CD4-positive, alpha-beta T cell treated with Interleukin-21 for 1 hour (primary cell): Measurements from ENCODE around the gene FBXO41.
A peak's percentile ranks its signal among the peaks of the same experiment; 100 is the strongest.

Experiments
- DNase-seq: peaks from one replicate; pipeline ENCODE4 v3.0.0-alpha.2; 2020

FBXO41 gene

DNA sequence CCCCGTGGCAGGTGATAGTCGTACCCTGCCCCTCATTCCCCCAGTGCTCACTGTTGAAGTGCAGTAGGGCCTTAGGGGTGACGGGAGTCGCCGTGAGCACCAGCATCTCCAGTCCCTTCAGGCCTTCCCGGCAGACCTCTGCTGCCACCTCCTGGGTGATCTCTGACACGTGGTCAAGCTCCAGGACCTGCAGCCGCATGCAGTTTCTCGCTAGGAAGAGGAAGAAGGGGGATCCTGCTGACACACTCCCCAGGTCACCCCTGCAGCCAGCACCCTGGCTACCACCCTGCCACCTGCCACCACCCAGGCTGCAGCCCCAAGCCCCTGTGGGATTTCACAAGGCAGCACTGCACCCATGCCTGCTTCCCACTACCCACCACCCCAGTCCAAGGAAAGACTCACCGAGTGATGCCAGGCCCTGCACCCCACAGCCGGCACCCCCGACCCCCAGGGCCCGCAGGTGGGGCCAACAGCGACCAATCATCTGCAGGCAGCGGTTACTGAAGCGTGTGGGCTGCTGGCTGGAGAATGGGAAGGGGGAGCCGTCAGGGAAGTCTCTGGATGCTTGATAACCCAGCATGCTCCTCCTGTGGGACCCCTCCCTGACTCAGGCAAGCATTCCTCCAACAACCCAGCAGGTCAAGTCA, 23.8 kb downstream of the FBXO41 start:
- DNase-seq: no peak

DNA sequence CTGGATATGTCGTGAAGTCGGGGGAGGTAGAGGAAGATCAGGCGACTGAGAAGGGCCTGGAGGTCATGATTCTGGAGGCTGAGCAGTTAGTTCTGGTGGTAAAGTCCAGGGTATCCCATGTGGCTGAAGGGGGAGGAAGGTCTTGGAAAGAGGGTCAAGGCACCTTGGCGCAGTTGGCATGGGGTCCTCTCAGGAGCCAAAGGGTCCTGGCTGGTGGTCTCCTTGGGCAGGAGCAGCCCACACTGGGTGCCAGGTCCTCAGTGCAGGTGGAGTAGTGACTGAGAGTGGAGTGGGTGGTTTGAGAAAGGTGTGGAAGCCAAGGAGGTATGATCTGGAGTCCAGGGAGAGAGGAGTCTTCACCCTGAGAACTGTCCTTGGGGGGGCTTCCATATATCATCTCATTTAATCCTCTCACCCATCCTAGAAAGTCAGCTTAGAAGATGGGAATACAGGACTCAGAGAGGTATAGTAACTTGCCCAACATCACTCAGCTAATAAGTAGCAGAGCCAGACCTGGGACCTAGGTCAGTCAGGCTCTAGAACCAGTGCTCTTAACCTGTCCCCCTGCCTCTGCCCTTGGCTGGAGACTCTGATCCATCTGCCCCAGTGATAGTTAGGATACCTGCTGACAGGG, 24.5 kb downstream of the FBXO41 start:
- DNase-seq: no peak

DNA sequence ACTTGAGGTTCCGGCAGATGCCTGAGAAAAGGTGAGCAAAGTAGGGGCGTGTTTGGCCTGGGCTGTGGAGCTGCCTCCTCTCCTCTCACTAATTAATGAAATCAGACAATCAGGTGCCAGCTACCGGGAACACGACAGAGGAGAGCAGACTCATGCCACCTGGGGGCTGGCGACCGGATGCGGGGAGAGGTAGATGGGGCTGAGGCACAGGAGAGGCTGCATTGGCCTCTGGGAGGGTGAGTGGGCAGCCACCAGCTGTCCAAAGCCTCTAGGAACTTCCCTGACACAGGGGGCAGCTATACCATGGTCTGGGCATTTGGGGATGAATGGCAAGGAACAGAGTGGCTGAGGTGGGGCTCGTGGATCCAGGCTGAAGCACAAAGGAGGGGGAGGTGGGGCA, 25.0 kb downstream of the FBXO41 start:
- DNase-seq: no peak

GRCh38 chr2:73258913-73259215, 25.4 kb downstream of the FBXO41 start:
- no peak for DNase-seq

GRCh38 chr2:73258186-73258912, 25.9 kb downstream of the FBXO41 start:
- DNase-seq: no peak

GRCh38 chr2:73257425-73258125, 26.7 kb downstream of the FBXO41 start:
- peak; percentile 21 for DNase-seq

GRCh38 chr2:73257021-73257420, 27.3 kb downstream of the FBXO41 start:
- no peak for DNase-seq

- DNase-seq: no peak
Measured at GRCh38 chr2:73256618-73256922, 27.7 kb downstream of the FBXO41 start.

DNA sequence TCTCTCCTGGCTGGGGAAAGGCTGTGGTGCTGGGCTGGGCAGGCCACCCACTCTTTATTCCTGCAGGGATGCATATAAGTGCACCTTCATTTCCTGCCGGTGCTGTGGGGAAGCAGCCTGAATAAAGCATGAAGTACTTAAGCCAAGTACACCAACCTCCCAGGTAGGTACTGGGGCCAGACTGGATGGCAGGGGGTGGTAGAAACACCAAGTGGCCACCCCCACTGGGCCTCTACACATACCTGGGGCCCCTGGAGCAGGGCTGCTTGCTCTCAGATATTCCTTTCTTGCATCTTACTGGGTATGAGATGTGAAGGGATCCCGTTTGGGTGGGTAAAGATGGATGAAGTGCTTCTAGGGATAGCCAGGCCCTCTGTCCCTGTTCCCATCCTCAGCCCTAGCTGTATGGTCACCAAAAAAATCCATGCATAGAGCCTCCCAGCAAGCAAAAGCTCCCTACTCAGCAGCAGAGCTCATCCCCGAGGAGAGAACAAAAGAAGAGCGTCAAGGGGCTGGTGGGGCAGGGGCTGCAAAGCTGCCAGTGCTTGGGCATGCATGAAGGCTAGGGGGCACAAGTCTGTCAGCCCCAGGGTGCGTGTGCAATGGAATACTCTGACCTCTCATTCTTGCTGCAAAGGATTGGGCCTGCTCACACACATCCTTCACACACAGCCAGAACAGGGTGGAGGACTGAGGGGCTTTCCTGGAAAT, 28.2 kb downstream of the FBXO41 start:
- no peak for DNase-seq

- no peak for DNase-seq
Measured at GRCh38 chr2:73255007-73255644, 29.2 kb downstream of the FBXO41 start.

- DNase-seq: no peak
Measured at GRCh38 chr2:73254343-73255006, 29.8 kb downstream of the FBXO41 start.

GRCh38 chr2:73253901-73254300, 30.4 kb downstream of the FBXO41 start:
- no peak for DNase-seq

DNA sequence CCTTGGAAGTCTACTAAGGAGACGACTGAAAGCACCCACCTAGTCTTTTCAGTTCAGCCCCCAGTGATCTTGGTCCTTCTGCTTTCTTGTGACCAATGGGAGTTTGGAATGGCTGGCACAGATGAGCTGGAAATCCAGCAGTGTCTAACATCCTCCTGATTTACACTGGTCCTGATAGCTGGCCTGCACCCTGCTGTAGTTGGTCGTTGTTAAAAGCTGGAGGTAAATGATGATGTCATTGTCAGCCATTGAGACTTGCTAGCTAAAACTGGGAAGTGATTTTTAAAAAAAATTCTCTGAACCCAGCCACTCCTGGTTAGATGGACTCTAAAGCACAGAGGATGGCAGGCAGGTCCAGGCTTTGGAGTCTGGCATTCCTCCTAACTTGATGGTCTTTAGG, 30.9 kb downstream of the FBXO41 start:
- no peak for DNase-seq

DNA sequence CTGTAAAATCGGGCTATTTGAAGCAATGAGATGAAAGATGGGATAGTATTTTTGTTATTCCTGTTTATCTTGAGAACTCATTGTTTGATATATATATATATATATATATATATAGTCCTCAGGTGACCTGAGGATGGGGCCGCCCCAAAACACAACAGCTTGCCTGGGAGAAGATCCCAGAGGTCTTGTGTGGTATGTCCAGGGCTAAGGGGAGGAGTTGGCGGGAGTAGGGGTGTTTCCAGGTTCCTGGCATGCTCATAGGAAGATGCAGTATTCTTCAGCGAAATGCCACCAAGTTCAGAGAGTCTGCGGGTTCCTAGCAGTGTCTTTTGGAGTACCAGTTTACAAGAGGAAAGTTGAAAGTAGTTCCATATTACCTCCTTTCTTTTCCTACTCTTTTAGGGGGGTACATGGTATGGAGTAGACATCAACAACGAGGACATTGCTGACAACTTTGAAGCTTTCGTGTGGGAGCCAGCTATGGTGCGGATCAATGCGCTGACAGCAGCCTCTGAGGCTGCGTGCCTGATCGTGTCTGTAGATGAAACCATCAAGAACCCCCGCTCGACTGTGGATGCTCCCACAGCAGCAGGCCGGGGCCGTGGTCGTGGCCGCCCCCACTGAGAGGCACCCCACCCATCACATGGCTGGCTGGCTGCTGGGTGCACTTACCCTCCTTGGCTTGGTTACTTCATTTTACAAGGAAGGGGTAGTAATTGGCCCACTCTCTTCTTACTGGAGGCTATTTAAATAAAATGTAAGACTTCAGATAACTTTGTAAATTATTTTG, 31.8 kb downstream of the FBXO41 start:
- DNase-seq: no peak

DNA sequence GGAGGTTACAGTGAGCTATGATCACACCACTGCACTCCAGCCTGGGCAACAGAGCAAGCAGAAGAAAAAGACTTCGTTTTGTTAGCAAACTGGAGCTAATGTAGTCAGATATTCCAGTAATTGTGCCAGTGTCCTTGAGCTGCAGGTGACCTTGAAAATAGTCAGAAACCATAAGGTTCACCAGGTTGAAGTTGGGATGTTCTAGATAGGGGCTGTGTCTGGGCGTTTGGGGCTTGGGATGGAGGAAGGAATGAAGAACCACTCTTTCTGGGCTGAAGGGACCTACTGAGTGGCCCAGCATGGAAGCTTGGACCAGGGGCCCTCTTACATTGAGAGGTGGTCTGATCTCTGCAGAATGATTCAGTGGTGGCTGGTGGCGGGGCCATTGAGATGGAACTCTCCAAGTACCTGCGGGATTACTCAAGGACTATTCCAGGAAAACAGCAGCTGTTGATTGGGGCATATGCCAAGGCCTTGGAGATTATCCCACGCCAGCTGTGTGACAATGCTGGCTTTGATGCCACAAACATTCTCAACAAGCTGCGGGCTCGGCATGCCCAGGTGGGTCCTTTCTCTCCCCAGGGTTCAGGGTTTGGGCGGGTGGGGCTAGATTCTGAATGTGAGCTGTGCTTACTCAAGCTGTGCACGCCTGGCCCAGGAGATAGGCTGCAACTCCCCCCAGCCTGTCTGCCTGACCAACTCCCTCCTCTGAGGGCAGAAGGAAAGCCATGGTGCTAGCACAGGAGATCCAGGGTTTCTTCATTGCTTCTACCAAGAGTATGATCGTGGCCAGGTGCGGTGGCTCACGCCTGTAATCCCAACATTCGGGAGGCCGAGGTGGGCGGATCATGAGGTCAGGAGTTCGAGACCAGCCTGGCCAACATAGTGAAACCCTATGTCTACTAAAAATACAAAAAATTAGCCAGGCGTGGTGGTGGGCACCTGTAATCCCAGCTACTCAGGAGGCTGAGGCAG, 33.1 kb downstream of the FBXO41 start:
- no peak for DNase-seq

DNA sequence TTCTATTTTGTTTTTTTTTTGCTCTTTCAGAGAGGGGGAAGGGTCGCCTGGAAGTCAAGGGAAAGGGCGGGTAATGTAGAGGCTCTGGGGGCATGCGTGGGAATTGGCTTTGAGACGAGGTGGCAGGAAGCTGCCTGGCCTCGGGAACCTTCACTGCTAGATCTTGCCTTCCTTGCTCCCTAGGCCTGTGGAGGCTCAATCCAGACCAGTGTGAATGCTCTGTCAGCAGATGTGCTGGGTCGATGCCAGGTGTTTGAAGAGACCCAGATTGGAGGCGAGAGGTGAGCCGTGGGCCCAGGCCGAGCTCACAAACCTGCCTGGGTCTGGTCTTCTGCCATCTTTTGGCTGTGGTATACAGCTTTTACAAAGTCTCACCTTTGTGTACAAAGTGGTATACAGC, 34.6 kb downstream of the FBXO41 start:
- DNase-seq: no peak

DNA sequence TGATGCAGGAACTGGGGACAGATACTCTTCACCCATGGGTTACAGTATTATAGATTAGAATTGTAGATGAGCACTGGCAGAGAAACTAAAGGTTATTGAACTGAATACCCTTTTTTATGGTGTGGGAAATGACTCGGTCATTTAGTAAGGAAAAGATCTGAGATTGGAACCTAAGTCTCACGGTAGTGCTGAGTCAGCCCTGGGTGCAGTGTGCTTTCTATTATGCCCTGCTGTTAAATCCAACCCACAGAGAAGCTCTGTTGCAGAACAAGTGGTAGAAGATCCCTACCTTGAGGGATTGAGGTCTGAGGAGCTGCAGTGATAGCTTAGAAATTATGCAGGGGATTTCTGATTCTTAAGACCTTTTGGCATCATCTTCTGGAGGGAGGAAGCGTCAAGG, 37.4 kb downstream of the FBXO41 start:
- no peak for DNase-seq

DNA sequence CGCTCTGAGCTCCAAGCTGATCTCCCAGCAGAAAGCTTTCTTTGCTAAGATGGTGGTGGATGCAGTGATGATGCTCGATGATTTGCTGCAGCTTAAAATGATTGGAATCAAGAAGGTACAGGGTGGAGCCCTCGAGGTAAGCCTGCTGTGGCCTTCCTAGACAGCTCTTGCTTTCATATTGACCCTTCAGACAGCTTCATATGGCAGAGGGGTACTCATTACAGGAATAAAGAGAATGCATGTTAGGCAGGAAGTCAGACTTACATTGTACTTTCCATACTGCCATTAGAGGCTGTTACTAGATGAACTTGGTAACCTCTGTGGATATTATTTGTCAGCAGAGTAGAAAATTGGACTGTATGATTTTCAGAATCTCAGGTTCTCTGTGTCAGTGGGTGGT, 39.7 kb downstream of the FBXO41 start:
- DNase-seq: no peak

- DNase-seq: no peak
Measured at GRCh38 chr2:73243884-73244570, 40.3 kb downstream of the FBXO41 start.

DNA sequence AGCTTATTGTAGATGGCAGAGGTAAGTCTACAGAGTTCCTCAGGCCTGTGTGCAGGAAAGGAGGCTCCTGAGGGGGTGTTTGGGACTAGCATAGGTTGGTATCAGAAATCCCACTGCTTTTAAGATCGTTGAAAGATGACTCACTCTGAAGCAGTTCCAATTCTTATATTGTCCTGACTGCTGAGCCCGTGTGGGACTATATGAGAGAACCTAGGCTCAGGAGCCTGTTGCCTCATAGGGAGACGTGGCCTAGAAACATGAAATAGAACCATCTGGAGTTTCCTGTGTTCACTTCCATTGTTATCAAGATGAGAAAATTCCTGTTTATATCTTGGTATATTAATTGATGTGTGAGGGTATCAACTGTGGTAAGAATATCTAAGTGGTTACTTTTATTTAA, 44.5 kb downstream of the FBXO41 start:
- DNase-seq: no peak
